ENCODE results near the gene FSCN2.

The FSCN2 gene

DNA sequence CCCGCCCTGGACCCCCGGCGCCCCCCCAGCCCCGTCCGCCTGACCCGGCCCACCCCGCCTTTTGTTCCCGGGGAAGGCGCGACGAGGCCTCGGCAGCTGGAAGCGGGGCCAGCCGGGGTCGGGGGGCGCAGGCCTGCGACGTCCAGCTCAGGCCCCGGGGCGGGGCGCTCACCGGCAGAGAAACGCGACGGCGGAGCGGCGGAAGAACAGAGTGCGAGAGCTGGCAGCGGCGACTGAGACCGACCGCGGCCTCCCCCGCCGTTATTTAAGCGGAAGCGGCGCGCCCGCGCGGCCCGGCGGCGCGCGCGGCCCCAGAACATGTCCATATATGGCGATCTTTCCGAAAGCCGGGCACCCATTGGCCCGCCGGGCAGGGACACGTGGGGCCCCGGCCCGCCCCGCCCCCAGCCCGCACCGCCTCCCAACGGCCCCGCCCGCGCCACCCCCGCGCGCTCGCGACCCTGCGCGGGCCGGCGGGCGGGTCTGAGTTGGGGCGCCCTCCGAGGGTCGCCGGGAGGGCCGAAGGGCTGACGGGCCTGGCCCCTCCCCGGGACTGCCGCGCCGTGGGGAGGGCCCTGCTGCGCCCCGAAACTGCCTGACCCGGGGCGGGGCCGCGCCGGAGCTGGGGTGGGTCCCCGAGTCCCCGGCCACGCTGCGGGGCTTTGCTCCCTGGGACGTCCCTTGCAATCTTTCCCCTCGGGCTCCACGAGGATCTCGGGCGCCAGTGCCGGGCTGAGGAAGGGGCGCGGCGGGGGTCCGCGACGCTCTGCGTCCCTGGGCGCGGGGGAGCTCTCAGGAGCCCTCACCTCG lies 15.4 kb upstream of the FSCN2 start, which contains the start of gene ACTG1:
Gene ACTG1, minus strand, starts transcription at position 238 of the 810 bp plus-strand sequence. CDS start 445 bp downstream, outside the sequence.
- DNase-seq: peak; percentile 89 to 91

DNA sequence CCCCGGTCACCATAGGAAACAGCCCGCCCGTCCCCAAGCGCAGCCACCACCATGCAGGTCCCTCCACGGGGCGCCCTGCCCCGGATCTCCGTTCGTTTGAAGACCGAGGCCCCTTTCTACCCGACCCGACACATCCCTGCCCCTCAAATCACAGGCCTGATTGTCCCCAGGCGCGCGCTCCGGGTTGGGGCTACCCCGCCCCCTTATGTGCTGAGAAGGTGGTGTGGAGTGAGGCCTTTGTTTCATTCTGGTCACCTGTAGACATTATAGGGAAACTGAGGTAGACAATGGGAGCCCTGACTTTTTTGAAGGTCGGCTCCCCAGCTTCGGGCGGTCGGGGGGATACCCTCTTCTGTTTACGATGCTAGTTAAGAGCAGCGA lies 14.8 kb upstream of the FSCN2 start:
- peak; percentile 68 to 70 for DNase-seq

DNA sequence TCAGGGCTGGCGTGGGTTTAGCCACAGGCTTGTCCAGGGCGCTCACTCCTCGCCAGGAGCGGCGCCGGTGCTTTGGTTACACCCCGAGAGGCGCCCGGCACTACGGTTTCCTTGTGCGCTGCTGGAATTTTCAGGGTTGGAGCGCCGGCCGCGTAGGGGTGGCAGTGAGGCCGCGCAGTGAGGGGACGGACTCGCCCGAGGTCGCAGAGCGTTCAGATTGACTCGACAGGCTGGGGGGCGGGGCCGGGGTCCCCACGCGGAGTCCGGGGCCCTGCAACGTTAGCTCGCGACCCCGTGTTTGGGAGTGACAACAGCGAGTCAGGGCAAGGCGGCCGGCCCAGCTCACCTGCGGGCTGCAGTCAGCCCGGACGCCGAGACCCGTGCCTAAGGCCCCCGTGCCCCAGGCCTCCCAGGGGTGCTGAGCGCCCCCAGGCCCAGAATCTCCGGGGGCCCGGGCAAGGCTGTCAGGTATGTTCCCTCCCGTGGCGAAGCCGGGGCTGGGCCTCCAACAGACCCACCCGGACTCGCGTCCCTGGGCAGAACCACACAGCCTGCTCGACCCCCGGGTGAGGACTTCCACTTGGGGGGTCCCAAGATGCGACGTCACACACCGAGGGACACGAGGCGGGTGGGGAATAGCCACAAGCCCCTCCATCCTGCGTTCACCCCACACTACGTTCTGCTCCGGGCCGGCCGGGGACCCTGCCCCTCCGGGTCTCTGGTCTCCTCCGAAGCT lies 14.3 kb upstream of the FSCN2 start:
- DNase-seq: peak; percentile 56 to 66

DNA sequence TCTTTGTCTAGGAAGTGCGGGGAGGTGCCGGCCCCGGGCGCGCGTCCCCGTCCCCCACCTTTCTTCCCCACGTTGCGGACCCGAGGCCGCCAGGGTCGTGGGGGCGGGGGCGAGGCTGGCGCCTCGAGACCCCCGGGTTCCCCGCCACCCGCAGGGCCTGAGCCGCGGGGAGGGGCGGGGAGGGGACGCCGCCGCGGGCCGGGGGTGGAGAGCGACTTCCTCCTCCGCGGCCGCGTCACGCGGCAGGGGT lies 13.8 kb upstream of the FSCN2 start:
- DNase-seq: no peak

DNA sequence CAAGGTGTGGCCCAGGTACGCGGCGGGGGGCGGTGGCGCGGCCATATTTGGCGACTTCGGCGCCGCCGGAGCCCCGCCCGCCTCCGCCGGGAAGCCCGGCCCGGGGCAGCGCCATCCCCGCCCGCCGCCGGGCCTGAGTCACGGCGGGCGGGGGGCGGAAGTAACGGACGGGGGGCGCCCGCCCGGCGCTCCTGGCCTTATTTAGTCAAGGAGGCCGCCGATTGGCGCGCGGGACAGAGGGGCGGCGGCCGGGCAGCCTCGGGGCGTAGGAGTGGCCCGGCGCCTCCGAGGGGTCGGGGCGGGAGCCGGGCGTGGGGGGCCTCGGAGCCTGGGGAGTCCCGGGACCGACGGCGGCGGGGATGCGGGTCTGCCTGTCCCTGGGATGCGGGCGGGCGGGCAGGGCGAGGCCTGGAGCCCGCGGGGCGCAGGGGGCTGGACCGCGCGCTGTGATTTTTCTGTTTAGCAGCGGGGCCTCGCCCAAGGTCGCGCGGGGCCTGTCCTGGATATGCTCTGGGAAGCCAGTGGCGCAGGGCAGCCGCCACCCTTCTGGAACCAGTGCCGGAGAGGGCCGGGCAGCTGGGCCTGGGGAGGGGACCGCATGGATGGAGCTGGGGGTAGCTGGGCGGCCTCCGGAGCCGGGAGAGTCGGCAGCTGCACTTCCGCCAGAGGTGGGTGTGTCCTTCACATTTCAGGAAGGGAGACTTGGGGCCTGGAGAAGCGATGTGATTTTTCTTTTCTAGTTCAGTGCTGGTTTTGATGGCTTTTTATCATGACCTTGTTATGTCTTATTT lies 13.2 kb upstream of the FSCN2 start:
- peak; percentile 70 to 82 for DNase-seq

DNA sequence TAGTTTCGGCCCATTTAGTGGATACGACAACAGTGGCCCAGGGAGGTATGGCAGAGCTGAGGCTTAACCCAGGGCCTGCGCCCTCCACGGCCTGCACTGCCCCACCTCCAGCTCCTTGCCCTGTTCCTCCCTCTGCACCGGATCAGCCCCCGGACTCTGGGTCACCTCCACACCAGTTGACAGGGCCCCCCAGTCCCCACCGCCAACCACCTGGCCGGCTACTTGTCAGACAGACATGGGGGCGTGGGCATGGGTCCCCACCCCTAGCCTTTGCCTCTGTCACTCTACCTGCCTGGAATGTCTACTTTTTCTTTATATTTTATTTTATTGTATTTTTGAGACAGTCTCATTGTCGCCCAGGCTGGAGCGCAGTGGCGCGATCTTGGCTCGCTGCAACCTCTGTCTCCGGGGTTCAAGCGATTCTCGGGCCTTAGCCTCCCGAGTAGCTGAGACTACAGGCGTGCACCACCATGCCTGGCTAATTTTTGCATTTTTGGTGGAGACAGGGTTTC lies 12.6 kb upstream of the FSCN2 start:
- peak in 1 of 2 donors; percentile 34 for DNase-seq

DNA sequence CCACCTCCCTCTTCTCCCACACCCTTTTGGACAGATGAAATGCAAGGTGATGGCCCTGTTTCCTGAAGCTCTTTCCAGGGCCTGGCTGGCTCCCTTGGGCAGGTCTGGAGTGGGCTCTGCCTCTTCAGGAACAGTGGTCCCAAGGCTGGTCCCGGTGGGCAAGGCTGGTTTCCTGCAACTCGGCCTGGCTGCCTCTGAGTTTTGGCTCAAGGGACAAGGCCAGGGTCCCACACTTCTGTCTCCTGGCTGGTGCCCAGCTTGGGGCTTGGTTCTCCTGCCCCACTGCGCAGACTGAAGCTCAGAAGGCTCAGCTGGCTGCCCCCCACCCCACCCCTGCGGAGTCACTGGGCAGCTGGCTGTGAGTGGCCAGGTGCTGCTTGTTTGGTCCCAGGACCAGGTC lies 11.7 kb upstream of the FSCN2 start:
- no peak for DNase-seq

DNA sequence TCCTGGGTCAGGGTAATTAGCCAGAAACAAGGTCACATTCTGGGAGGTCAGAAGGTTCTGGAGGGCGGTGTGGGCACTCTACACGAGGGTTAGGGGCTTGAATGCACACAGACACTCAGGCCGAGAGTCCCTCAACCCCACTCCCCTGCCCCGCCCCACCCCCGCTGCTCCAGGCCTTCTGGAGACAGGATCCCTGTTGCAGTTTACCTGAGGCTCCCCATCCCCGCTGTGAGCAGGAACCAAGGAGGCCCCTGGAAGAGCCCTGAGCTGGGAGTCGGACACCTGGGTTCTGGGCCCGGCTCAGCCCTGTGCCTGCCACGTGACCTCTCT lies 11.2 kb upstream of the FSCN2 start:
- no peak for DNase-seq

DNA sequence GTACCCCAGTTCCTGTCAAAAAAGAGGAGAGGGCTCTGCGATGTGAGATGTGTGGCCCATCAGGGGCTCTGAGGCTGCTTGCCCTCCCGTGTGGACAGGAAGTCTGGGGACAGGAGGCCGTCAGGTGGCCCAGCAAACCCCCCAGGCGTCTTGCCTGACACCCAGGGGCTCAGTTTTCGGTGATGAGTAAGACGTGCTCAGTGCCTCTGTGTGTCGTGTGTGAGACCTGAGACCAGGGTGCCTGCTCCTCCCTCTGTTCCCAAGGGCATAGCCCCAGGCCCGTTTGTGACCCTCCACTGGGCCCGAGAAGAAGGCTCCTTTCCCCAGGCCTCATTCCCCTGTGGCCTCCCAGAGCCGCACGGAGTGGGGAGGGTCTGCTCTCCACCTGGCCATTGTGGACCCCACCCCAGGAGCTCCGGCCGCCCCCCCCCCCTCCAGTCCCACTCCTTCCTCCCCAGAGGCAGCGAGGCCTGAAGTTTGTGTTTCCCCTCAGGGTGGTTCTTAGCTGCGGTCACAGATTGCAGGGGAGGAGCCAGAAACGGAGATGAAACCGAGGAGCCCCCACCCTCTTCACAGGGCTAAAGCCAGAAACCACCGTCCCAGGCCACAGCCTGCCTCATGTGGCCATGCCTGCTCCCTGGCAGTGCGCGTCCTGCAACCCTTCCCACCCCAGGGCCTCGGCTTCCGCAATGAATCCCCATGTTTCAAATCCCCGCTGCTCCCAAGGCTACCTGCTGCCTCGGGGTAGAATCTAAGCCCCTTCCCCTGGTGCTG lies 10.7 kb upstream of the FSCN2 start:
- no peak for DNase-seq

DNA sequence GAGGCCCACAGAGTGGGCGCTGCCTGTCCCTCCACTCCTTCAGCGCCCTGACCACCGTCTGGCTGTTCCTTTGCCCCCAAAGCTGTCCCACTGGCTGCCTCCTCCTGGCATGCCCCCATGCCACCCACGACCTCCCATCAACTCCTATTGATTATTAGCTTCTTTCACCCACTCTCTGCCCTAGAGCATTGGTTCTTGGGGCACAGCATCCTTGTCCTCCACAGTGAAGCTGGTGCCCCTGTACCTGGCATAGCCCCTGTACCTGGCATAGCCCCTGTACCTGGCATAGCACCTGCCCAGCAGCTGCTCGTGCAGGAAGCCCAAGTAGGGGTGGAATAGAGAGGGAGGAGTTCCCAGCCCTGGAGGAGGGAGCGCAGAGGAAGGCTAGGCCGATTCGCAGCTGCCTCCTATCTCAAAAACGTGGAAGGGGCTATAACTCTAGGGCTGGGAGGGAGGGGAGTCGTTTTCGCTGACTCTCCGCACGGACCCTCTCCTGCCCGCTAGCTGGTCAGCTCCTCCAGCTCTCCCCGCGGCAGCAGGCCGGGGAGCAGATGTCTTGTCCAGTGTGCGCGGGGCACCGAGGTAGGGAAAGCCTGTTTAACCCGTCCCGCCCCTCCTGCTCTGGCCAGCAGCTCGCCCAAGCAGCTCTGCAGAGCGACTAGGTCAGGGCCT lies 9.9 kb upstream of the FSCN2 start:
- DNase-seq: no peak

DNA sequence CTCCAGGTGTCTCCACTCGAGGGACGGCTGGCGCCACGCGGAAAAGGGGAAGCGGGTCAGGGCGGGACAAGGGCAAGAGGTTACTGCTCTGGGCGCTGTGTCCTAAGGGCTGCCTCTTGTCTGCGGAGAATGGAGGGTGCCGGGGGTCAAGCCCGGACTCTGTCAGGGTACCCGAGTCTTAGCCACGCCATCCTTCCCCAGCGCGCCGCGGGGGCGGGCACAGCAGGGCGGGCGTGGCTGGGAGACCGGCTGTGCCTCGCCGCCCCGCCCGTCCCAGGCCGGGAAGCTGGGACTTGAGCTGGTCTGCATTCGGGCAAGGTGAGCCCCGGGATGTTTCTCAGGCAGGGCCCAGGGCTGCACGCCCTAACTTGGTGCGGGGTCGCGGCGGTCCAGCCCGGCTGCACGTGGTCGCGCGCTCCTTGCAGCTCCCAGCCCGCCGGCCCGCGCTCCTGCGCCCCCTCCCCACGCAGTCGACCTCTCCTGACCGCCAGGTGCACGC lies 9.3 kb upstream of the FSCN2 start:
- DNase-seq: peak; percentile 35 to 62

DNA sequence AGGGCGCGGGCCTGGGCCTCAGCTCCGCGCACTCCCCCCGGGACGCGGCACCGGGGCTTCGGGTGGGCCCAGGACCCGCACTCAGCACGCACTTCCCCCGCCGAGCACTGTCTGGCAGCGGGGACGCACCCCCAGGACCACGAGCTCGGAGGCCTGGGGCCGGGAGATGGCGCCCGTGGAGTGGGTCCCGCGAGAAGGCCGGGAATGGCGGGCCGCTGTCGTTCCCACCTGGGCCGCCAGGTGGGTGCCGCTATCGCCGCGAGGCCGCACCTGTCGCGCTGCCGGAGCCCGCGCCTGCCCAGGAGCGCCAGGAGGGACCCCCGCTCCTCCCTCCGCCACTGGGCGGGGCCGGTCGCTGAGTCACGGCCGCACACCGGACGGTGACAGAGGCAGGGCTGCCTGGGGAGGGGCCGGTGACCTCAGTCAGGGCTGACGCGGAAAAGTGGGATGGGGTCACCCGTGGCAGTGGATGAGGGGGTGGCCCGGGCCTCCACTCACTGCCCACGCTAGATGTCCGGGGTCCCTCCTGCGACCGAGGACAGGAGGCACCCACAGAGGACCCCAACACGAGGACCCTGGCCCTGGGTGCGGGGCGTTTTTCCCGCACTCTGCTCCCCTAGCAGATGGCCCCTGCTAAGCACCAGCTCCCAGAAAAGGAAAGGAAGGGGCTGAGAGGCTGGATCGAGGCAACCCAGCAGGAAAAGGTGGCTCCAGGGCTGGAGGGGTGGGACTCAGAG lies 8.7 kb upstream of the FSCN2 start:
- peak; percentile 64 to 74 for DNase-seq

DNA sequence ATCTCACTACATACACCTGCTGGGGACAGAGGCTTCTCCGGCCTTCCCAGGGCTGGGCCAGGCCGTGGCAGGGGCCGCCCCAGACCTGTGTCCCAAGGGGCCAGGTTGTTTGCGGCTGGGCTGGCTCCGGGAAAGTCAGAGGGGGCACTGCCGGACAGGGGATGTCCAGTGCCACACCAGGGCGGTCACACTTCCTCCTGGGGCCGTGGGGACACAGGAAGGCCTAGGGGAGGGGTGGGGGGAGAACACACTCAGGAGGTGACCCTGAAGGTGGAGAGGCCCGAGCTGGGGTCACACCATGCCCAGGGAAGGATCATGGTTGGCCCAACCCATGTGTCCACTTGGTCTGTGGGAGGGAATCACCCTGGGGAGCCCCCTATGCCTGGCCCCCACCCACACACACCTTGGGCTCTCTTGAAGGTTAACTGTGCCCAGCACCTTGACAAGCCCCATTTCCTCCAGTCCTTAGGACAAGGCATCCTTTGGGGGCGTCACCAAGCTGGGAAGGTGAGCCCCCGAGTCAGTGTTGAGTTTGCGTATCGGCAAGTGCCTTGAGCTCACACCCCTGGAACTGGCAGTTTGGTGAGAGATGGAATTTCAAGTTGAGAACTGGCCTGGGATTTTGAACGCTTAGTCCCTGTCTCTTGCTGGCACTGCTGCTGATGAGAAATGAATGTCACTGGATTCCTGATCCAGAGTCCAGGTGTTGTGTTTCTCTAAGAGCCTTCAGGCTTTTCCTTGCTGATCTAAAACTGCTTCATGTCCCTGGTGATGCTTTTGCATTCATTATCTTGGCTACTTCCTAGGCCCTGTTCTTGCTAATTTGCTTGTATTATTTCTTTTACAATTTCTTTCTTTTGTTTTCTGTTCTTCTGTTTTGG lies 7.9 kb upstream of the FSCN2 start:
- no peak for DNase-seq

DNA sequence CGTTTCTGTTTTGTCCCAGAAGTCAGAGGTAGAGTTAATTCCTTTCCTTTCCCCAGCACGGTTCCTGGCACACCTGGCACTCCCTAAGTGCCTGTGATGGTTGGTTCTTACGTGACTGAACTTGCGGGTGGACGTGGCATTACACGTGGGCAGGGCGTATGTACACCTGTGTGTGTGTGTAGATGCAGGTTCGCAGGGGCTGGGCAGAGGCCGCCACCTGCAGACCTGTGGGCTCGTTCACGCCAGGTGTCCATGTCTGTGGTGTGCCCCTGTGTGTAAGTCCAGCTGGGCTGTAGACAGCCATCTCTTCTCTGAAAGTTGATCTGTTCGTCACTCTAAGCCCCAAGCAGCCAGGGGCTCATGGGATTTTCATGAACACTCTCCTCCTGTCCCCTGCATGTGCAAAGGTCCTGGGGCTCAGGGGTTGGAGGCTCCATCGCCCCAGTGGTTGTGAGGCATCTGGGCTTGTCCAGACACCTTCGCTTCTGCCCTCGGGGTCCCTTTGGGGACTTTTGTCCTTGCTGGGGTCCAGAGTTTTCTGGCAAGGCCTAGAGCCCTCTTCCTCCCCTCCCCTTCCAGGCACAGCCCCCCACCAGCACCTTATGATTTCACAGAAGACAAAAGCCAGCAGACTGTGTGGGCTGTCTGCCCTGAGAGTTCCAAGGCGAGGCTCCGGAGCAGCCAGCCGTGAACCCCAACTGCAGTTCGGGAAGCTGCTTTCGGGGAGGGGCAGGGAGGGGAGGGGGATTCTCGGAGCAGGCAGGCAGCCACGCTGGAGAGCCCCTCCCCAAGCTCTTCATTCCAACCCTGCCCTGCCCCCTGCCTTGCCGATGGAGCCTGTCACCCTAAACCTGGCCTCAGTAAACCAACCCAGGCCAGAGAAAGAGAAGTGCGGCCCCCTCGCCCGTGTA lies 5.4 kb upstream of the FSCN2 start:
- no peak for DNase-seq

DNA sequence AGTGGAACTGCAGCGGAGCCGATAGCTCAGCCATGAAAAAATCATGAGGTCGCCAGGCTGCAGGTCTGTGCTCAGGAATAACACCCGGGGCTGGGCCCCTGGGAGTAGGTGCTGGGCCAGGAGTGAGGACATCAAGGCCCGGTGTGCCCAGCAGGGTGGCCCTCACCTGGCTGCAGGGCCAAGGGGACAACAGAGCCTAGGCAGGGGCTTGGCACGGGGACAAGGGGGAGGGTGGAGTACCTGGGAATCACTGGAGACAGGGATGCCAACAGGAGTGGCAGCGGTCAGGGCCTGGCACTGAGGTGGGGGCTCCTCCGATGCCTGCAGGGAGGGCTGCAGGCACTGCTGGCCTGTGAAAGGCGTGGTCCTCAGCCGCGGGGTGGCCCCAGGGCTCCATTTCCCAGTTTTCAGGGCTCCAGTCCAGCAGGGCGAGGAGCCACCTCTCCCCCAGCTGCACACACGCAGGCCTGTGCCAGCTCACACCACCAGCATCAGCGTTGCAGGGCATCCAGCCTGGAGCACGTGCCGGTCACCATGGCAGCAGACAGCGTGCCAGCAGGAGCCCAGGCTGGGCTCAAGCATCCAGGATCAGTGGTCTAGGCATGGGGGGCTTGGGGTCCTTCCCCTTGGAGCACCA lies 4.7 kb upstream of the FSCN2 start:
- DNase-seq: no peak

DNA sequence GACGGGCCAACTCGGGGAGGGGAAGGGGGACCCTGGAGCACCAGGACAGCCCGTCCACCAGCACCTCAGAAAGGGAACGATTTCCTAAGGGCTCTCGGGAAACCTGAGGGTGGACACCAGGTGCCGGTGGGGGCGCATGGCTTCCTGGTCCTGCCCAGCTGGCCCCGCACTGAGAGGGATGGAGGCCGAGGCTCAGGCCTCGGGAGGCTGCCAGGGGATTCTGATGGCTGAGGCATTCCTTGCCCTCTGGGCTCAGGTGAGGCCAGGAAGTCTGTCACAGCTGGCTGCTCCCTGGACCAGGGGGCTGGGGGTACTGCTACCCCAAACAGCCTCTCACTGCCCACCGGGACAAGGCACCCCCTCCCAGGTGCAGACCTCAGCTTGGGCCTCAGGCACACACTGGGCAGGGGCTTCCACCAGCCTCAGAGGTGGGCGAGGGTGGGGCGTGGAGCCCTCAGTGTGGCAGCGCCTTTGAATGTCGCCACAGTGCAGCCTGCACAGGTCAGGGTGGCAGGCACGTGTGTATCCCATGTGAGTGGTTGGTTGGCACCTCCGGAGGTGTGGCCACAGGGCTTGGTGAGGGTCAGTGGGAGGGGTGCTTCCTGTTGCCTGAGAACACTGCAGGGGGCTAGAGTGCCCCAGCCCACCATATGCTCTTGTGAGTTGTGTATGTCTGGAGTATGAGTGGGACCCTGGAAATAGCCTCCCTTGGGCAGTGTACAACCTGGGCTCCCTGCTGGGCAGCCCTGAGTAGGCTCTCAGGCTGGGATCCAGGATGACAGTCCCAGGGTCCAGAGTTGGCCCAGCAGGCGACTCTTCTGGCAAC lies 3.9 kb upstream of the FSCN2 start:
- no peak for DNase-seq

DNA sequence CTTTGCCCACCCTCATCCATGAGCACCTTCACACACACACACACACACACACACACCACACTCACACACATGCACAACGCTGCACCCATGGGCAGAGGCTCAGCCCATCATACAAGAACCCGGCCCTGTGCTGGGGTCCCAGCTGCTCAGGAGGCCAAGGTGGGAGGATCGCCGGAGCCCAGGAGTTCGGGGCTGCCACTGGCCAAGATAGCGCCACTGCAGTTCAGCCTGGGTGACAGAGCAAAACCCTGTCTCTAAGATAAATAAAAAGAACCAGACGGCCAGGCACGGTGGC lies 3.4 kb upstream of the FSCN2 start:
- DNase-seq: no peak
